ENCODE measurements around the gene POLR3B. TPM values are rescaled to one million over a fixed set of nuclear protein-coding genes. Genes with fewer than 3 reads are reported as not detected.
"Not testable (repeated sequence)": the region's sequence is repeated elsewhere in the genome, so short reads cannot be mapped to it uniquely, and the experiment has no call there.

POLR3B gene
- total RNA-seq, 1 donor, result 2.4 TPM

GRCh38 chr12:106446419-106447092, 89.0 kb downstream of the POLR3B start:
- Histone ChIP-seq H3K9me3 (ENCODE audit: low read depth, low read length) (no peaks in the 10 kb centered on the region), H3K4me3 (ENCODE audit: low read length) (no peak overlapping the region), H3K4me1 (ENCODE audit: insufficient read depth, low read length) (no peaks in the 10 kb centered on the region), H3K27me3 (ENCODE audit: insufficient read depth, low read length) (no peaks in the 10 kb centered on the region)

GRCh38 chr12:106452309-106452708, 94.8 kb downstream of the POLR3B start:
- Histone ChIP-seq H3K27me3 (ENCODE audit: insufficient read depth, low read length) (no peaks in the 10 kb centered on the region), H3K9me3 (ENCODE audit: low read depth, low read length) (no peaks in the 10 kb centered on the region), H3K4me1 (ENCODE audit: insufficient read depth, low read length) (no peaks in the 10 kb centered on the region)

GRCh38 chr12:106455111-106455510, 97.6 kb downstream of the POLR3B start:
- no peaks in the 10 kb centered on the region for H3K4me1 ChIP-seq (ENCODE audit: insufficient read depth, low read length)
- no peaks in the 10 kb centered on the region for H3K9me3 ChIP-seq (ENCODE audit: low read depth, low read length)
- H3K27me3 ChIP-seq (ENCODE audit: insufficient read depth, low read length), result no peaks in the 10 kb centered on the region
- H3K4me3 ChIP-seq (ENCODE audit: low read length), result no peak overlapping the region

More at GRCh38 chr12:106452309-106452708, 94.8 kb downstream of the POLR3B start:
- no peak overlapping the region for H3K4me3 ChIP-seq (ENCODE audit: low read length)

- Histone ChIP-seq H3K9me3 (ENCODE audit: low read depth, low read length) (no peaks in the 10 kb centered on the region), H3K27me3 (ENCODE audit: insufficient read depth, low read length) (no peaks in the 10 kb centered on the region), H3K4me1 (ENCODE audit: insufficient read depth, low read length) (peaks cover 6% of the 10 kb centered on the region), H3K4me3 (ENCODE audit: low read length) (no peak overlapping the region)
These were observed 101.6 kb downstream of the POLR3B start for GRCh38 chr12:106459124-106459523.

- Histone ChIP-seq H3K27me3 (ENCODE audit: insufficient read depth, low read length) (no peaks in the 10 kb centered on the region), H3K4me1 (ENCODE audit: insufficient read depth, low read length) (peaks cover 6% of the 10 kb centered on the region), H3K9me3 (ENCODE audit: low read depth, low read length) (no peaks in the 10 kb centered on the region), H3K4me3 (ENCODE audit: low read length) (no peak overlapping the region)
These were observed 102.0 kb downstream of the POLR3B start for GRCh38 chr12:106459534-106459933.

- no peaks in the 10 kb centered on the region for H3K27me3 ChIP-seq (ENCODE audit: insufficient read depth, low read length)
- H3K4me1 ChIP-seq (ENCODE audit: insufficient read depth, low read length), result peaks cover 6% of the 10 kb centered on the region
- no peaks in the 10 kb centered on the region for H3K9me3 ChIP-seq (ENCODE audit: low read depth, low read length)
- no peak overlapping the region for H3K4me3 ChIP-seq (ENCODE audit: low read length)
These were observed 104.2 kb downstream of the POLR3B start for GRCh38 chr12:106461730-106462129.

GRCh38 chr12:106465605-106466004, 108.1 kb downstream of the POLR3B start:
- H3K9me3 ChIP-seq (ENCODE audit: low read depth, low read length); H3K4me3 ChIP-seq (ENCODE audit: low read length); H3K27me3 ChIP-seq (ENCODE audit: insufficient read depth, low read length); H3K4me1 ChIP-seq (ENCODE audit: insufficient read depth, low read length): not testable (repeated sequence)

- not testable (repeated sequence) for H3K27me3 ChIP-seq (ENCODE audit: insufficient read depth, low read length); H3K4me3 ChIP-seq (ENCODE audit: low read length); H3K9me3 ChIP-seq (ENCODE audit: low read depth, low read length); H3K4me1 ChIP-seq (ENCODE audit: insufficient read depth, low read length)
These were observed 118.1 kb downstream of the POLR3B start for GRCh38 chr12:106475662-106476061.

- H3K9me3 ChIP-seq (ENCODE audit: low read depth, low read length); H3K27me3 ChIP-seq (ENCODE audit: insufficient read depth, low read length); H3K4me3 ChIP-seq (ENCODE audit: low read length); H3K4me1 ChIP-seq (ENCODE audit: insufficient read depth, low read length): not testable (repeated sequence)
These were observed 120.1 kb downstream of the POLR3B start for GRCh38 chr12:106477627-106478026.

GRCh38 chr12:106480251-106480650, 122.7 kb downstream of the POLR3B start:
- H3K4me1 ChIP-seq (ENCODE audit: insufficient read depth, low read length), result no peaks in the 10 kb centered on the region
- no peak overlapping the region for H3K4me3 ChIP-seq (ENCODE audit: low read length)
- H3K27me3 ChIP-seq (ENCODE audit: insufficient read depth, low read length), result no peaks in the 10 kb centered on the region
- H3K9me3 ChIP-seq (ENCODE audit: low read depth, low read length), result no peaks in the 10 kb centered on the region

- Histone ChIP-seq H3K4me1 (ENCODE audit: insufficient read depth, low read length) (no peaks in the 10 kb centered on the region), H3K9me3 (ENCODE audit: low read depth, low read length) (no peaks in the 10 kb centered on the region), H3K4me3 (ENCODE audit: low read length) (no peak overlapping the region), H3K27me3 (ENCODE audit: insufficient read depth, low read length) (no peaks in the 10 kb centered on the region)
These were observed 123.7 kb downstream of the POLR3B start for GRCh38 chr12:106481246-106481645.

- H3K4me1 ChIP-seq (ENCODE audit: insufficient read depth, low read length), result no peaks in the 10 kb centered on the region
- no peak overlapping the region for H3K4me3 ChIP-seq (ENCODE audit: low read length)
- H3K9me3 ChIP-seq (ENCODE audit: low read depth, low read length), result no peaks in the 10 kb centered on the region
- no peaks in the 10 kb centered on the region for H3K27me3 ChIP-seq (ENCODE audit: insufficient read depth, low read length)
These were observed 130.1 kb downstream of the POLR3B start for GRCh38 chr12:106487664-106488063.

GRCh38 chr12:106488884-106489283, 131.3 kb downstream of the POLR3B start:
- no peak overlapping the region for H3K4me3 ChIP-seq (ENCODE audit: low read length)
- no peaks in the 10 kb centered on the region for H3K9me3 ChIP-seq (ENCODE audit: low read depth, low read length)
- H3K27me3 ChIP-seq (ENCODE audit: insufficient read depth, low read length), result no peaks in the 10 kb centered on the region
- H3K4me1 ChIP-seq (ENCODE audit: insufficient read depth, low read length), result no peaks in the 10 kb centered on the region

GRCh38 chr12:106490264-106490663, 132.7 kb downstream of the POLR3B start:
- Histone ChIP-seq H3K27me3 (ENCODE audit: insufficient read depth, low read length) (no peaks in the 10 kb centered on the region), H3K4me1 (ENCODE audit: insufficient read depth, low read length) (no peaks in the 10 kb centered on the region), H3K4me3 (ENCODE audit: low read length) (no peak overlapping the region), H3K9me3 (ENCODE audit: low read depth, low read length) (no peaks in the 10 kb centered on the region)

- Histone ChIP-seq H3K4me1 (ENCODE audit: insufficient read depth, low read length) (no peaks in the 10 kb centered on the region), H3K9me3 (ENCODE audit: low read depth, low read length) (no peaks in the 10 kb centered on the region), H3K4me3 (ENCODE audit: low read length) (no peak overlapping the region), H3K27me3 (ENCODE audit: insufficient read depth, low read length) (no peaks in the 10 kb centered on the region)
These were observed 135.3 kb downstream of the POLR3B start for GRCh38 chr12:106492857-106493256.

GRCh38 chr12:106493531-106493930, 136.0 kb downstream of the POLR3B start:
- Histone ChIP-seq H3K27me3 (ENCODE audit: insufficient read depth, low read length) (no peaks in the 10 kb centered on the region), H3K4me3 (ENCODE audit: low read length) (no peak overlapping the region), H3K9me3 (ENCODE audit: low read depth, low read length) (no peaks in the 10 kb centered on the region), H3K4me1 (ENCODE audit: insufficient read depth, low read length) (no peaks in the 10 kb centered on the region)

All from mononuclear cell (primary cell).